Heart left ventricle (tissue), 16 donors: ENCODE data around the gene FYCO1. TPM values are rescaled to one million over a fixed set of nuclear protein-coding genes. Genes with fewer than 3 reads are reported as not detected.

Experiments
- ATAC-seq, 4 donors: fragments of 200-7000 bp; cut with Tn5 transposase; one replicate each; pipeline ENCODE4 v1.9.1; 2020 to 2022; ENCODE audit warnings: moderate library complexity in 4 of 4, mild to moderate bottlenecking in 3 of 4, moderate number of reproducible peaks in 1 of 4
- DNase-seq, 5 donors: peaks; one replicate each; pipeline ENCODE4 v3.0.0-alpha.2; 2020
- H3K27ac ChIP-seq, 12 donors: fragments of 200-600 bp; sonication (generic) in 4 of 12; one replicate each; pipeline versions ENCODE4 v1.5.0 to v1.8.0; 2016 to 2022; ENCODE audit warnings: mild to moderate bottlenecking in 2 of 12
- H3K27me3 ChIP-seq, 9 donors: fragments of 200-600 bp; sonication (generic) in 2 of 9; one replicate each; pipeline versions ENCODE4 v1.5.1 to v1.8.0; 2016 to 2022; ENCODE audit warnings: mild to moderate bottlenecking in 3 of 9
- H3K36me3 ChIP-seq, 9 donors: fragments of 200-600 bp; sonication (generic) in 2 of 9; one replicate each; pipeline versions ENCODE4 v1.5.0 to v1.8.0; 2018 to 2022; ENCODE audit warnings: mild to moderate bottlenecking in 2 of 9
- H3K4me1 ChIP-seq, 12 donors: fragments of 200-600 bp; sonication (generic) in 4 of 12; one replicate each; pipeline versions ENCODE4 v1.5.0 to v1.8.0; 2016 to 2022; ENCODE audit warnings: mild to moderate bottlenecking in 3 of 12
- H3K4me3 ChIP-seq, 12 donors: fragments of 200-600 bp; sonication (generic) in 4 of 12; one replicate each; pipeline versions ENCODE4 v1.5.0 to v1.8.0; 2017 to 2022; ENCODE audit warnings: mild to moderate bottlenecking in 9 of 12, moderate library complexity in 4 of 12
- H3K9me3 ChIP-seq, 12 donors: fragments of 200-600 bp; sonication (generic) in 4 of 12; one replicate each; pipeline versions ENCODE4 v1.5.0 to v1.8.0; 2016 to 2022; ENCODE audit warnings: mild to moderate bottlenecking in 1 of 12
- POLR2A ChIP-seq, 2 donors: fragments of 450-650 bp; IDR thresholded peaks; one replicate each; pipeline ENCODE4 v1.6.1; 2017; ENCODE audit warnings: antibody characterized with exemption in 2 of 2, mild to moderate bottlenecking in 2 of 2, moderate library complexity in 2 of 2
- WGBS, 4 donors: extraction: QIAGEN DNeasy Blood & Tissue Kit in 2 of 4; methylation state at CpG; one replicate each; pipeline versions ENCODE4 v1.1.5 to v1.1.7; 2013 to 2018; 5-methylcytosine and 5-hydroxymethylcytosine counted together
- intact Hi-C, 10 donors: fragments of 100-400 bp; cut with DNase I; formaldehyde crosslinking; loops; one replicate each; pipeline versions ENCODE4 v1.11.1 to v1.14.2; 2022
- polyA plus RNA-seq, 2 donors: library from polyadenylated mRNA; stranded (reverse); fragments of 200-250 nt; gene quantifications; one replicate each; pipeline ENCODE4 v1.2.3, GENCODE V29; 2013
- total RNA-seq, 9 donors: library from RNA; depleted of rRNA in 2 of 9; stranded (reverse); fragments of >200 nt in 2 of 9; fragmentation: NEBNext Ultra II Directional in 3 of 9; extraction: Animal tissue kit (Norgen Biotek cat#: 25700) in 3 of 9; gene quantifications; one replicate each; pipeline versions ENCODE4 v1.1.0 to v1.2.4, GENCODE V29; 2016 to 2023
- TF ChIP-seq, protein P1 (sequence below), 12 donors: fragments of 200-600 bp; sonication (generic) in 4 of 12; IDR thresholded peaks; one replicate each; pipeline versions ENCODE4 v1.5.0 to v1.8.0; 2018 to 2022; ENCODE audit warnings: antibody characterized with exemption in 12 of 12, mild to moderate bottlenecking in 5 of 12
- donor health status: ischemic (EF 13 %, LVEDD 7.1; RV severe dilation, severe dysfunction).
- donor health status: healthy with polysubstance abuse.
- donor health status: DM: no; HTN: yes; CAD: no.
- donor health status: DM: no; HTN: no; CAD: no.
- donor health status: ischemic (EF 25% LVEDD 6.9; RV normal size, moderate dysfunction).
- donor health status: ischemic (EF 25% LVEDD 5.7; RV mildly dilated, moderate dysfunction).
- donor health status: healthy.
- donor health status: DM: yes; HTN: yes; CAD: no.
- donor health status: ischemic (EF 35%, LVEDD 5.7; RV mildly dilated, moderate dysfunction).
- donor health status: nonischemic (EF 11% LVEDD 7.7; RV severe dilation, severe dysfunction).
- donor health status: DM: yes; HTN: yes; CAD: no.
- donor health status: PGD.
- donor health status: ischemic (EF 29% LVEDD 5.4; RV normal size, mild dysfunction).
- donor health status: nonischemic (EF 23%, LVEDD 6.1; RV moderate dilation, normal function).

The FYCO1 gene
- total and polyA plus RNA-seq, 11 donors: 18.5 to 195 (median 139) TPM

DNA sequence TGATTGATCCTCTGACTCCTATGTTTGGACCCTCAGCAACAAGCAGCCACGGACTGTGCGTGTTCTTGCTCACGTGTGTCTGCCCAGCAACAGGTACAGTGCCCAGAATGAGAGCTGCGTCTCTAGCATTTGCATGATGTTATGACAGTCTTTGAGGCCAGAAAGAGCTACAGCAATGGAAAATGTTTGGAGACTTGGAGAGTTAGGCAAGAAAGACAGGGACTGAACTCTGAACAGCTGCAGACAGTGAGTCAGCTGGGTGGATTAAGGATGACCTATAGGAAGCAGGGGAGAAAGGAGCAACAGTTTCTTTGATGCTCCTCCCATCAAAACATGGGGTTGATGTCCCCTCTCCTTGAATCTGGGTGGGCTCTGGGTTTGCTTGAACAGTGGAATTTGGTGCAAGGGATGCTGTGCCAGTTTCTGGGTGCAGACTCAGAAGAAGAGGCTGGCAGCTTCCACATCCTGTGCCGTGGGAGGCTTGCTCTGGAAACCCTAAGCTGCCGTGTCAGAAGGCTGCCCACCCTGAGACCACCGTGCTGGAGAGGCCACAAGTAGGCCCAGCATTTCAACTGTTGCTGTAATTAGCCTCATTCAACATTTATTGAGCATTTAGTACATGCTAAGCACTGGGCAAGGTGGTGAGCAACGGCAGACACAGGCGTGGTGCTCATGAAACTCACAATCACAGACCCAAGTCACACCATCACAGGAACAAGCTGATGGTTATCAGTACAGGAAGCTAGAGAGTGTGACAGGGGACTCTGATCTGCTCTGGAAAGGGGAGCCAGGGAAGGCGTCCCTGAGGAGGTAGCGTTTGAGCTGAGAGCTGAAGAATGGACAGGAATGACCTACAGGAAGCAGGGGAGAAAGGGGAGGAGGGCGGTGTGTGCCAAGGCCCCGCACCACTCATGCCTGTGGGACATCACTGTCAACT, 87.6 kb downstream of the FYCO1 start:
- WGBS, 4 donors: 68 to 72% (median 71%) methylated on average over 10 to 13 of the region's 13 CpGs
- DNase-seq: no peak
- Histone ChIP-seq H3K4me3 (no peak overlapping the region), H3K9me3 (no peaks in the 10 kb centered on the region), H3K36me3 (no peaks in the 10 kb centered on the region), H3K4me1 (peaks cover 0 to 9% (median 0%) of the 10 kb centered on the region in 12 donors), H3K27ac (no peak overlapping the region), H3K27me3 (no peaks in the 10 kb centered on the region)
- intact Hi-C loops: no loop called here
- no peak for ATAC-seq
- TF ChIP-seq POLR2A (IDR thresholded peaks at IDR 0.05): no peak
- TF ChIP-seq, protein P1, sequence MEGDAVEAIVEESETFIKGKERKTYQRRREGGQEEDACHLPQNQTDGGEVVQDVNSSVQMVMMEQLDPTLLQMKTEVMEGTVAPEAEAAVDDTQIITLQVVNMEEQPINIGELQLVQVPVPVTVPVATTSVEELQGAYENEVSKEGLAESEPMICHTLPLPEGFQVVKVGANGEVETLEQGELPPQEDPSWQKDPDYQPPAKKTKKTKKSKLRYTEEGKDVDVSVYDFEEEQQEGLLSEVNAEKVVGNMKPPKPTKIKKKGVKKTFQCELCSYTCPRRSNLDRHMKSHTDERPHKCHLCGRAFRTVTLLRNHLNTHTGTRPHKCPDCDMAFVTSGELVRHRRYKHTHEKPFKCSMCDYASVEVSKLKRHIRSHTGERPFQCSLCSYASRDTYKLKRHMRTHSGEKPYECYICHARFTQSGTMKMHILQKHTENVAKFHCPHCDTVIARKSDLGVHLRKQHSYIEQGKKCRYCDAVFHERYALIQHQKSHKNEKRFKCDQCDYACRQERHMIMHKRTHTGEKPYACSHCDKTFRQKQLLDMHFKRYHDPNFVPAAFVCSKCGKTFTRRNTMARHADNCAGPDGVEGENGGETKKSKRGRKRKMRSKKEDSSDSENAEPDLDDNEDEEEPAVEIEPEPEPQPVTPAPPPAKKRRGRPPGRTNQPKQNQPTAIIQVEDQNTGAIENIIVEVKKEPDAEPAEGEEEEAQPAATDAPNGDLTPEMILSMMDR (IDR thresholded peaks at IDR 0.05): no peak

DNA sequence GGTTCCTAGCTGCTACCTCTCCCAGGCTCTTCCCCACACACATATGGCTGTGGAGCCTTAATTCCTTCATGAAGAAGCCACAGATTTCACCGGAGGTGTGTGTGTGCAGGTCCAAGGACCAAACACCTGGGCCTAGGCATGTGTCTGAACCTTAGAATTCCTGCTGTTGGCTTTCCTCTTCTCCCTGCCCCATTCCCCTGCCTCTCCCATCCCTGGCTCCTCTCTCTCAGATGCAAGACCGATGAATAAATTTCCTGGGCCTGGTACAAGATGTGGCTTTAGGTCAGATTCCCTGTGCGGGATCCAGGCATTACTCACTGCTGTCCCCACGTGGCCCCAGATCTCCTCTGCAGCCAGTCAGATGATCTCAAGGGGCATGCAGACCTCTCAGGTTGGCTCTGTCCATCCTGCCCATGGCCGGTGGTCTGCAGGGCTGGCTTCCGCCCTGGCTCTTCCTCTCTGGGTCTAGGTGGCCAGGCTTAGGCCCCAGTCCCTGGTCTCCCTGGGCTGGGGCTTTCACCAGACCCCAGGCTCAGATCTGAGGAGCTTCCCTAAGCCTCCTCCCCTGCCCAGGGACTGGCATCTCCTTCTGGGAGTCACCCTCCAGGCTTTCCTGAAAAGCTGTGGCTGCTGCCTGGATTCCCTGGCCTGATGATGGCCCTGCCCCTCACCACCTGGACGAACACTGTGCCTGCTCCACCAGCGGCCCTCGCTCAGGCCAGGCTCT, 88.8 kb downstream of the FYCO1 start:
- TF ChIP-seq POLR2A (IDR thresholded peaks at IDR 0.05): no peak
- TF ChIP-seq, protein P1 (IDR thresholded peaks at IDR 0.05): peak in 5 of 12 donors; percentile 21 to 48 (median 32)
- DNase-seq: no peak
- Histone ChIP-seq H3K9me3 (no peaks in the 10 kb centered on the region), H3K4me1 (peaks cover 0 to 9% (median 0%) of the 10 kb centered on the region in 12 donors), H3K27ac (no peak overlapping the region), H3K36me3 (no peaks in the 10 kb centered on the region), H3K4me3 (no peak overlapping the region), H3K27me3 (no peaks in the 10 kb centered on the region)
- WGBS, 4 donors: 66 to 78% (median 74%) methylated on average over 8 to 9 of the region's 9 CpGs
- intact Hi-C loops: no loop called here
- peak in 1 of 4 donors; percentile 45 for ATAC-seq

DNA sequence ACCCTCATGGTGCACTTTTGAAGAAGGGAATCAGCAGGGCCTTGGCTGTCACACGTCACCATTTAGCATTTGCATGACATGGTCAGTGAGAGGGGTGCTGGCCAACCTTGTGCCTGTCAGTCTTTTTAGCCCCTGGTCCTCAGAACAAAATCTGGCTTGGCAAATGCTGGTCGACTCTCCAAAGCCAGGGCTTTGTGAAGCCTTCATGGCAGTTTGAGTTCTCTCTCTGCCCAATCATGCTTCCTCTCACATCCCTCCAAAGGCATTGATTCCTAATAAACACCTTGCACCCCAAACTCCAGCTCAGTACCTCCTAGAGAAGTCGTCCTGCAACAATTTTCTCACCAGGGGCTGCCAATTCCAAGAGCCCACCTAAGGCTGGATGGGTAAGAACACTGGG, 89.9 kb downstream of the FYCO1 start:
- no peak for DNase-seq
- peaks cover 0 to 9% (median 0%) of the 10 kb centered on the region in 12 donors for H3K4me1 ChIP-seq
- ATAC-seq: no peak
- no peak for TF ChIP-seq POLR2A (IDR thresholded peaks at IDR 0.05)
- TF ChIP-seq, protein P1 (IDR thresholded peaks at IDR 0.05): no peak
- intact Hi-C loops: no loop called here
- H3K36me3 ChIP-seq: no peaks in the 10 kb centered on the region
- H3K27me3 ChIP-seq: no peaks in the 10 kb centered on the region
- no peak overlapping the region for H3K27ac ChIP-seq
- no peak overlapping the region for H3K4me3 ChIP-seq
- WGBS, 4 donors: 82 to 88% (median 85%) methylated on average over 3 of the region's 3 CpGs
- no peaks in the 10 kb centered on the region for H3K9me3 ChIP-seq

DNA sequence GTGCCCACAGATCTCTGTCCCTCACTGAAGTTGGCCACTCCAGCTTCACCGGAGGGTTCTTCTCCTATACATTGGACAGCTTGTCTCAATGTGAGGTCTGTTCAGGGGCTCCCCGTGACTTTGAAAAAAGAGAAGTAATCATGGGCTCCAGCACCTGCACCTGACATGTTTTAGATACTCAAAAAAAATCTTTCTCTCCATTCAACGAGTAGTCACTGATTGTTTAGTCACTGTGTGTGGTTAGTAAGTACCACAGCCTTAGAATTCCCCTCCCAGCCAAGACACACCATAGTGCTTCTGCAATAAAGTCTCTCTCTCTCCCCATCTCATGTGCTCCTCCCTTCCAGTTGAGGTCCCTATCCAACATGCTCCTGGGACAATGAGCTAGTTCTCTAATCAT, 90.7 kb downstream of the FYCO1 start:
- no peaks in the 10 kb centered on the region for H3K36me3 ChIP-seq
- ATAC-seq (no peak), DNase-seq (no peak)
- no peaks in the 10 kb centered on the region for H3K27me3 ChIP-seq
- TF ChIP-seq, protein P1 (IDR thresholded peaks at IDR 0.05): no peak
- no peak for TF ChIP-seq POLR2A (IDR thresholded peaks at IDR 0.05)
- intact Hi-C loops: no loop called here
- H3K9me3 ChIP-seq: no peaks in the 10 kb centered on the region
- 84 to 95% (median 88%) methylated on average over 3 of the region's 3 CpGs for WGBS, 4 donors
- H3K27ac ChIP-seq: no peak overlapping the region
- peaks cover 0 to 9% (median 0%) of the 10 kb centered on the region in 12 donors for H3K4me1 ChIP-seq
- no peak overlapping the region for H3K4me3 ChIP-seq
